Gastroesophageal sphincter (tissue), 3 donors: Measurements from ENCODE around the gene CISD3.

Experiments used
- CTCF ChIP-seq, 4 experiments: fragments of 200-600 bp in 2 of 4; fragments of 450-650 bp in 2 of 4; sonication (generic) in 1 of 4; IDR thresholded peaks; one replicate each; pipeline ENCODE4 v1.5.1; 2017 to 2019; ENCODE audit warnings: antibody characterized with exemption in 4 of 4, mild to moderate bottlenecking in 2 of 4, moderate library complexity in 2 of 4
- EP300 ChIP-seq: sonication (generic); formaldehyde crosslinking; IDR thresholded peaks from one replicate; pipeline ENCODE4 v1.6.1; 2017; ENCODE audit warnings: antibody characterized with exemption, mild to moderate bottlenecking
- POLR2A ChIP-seq, 2 donors: fragments of 450-650 bp; IDR thresholded peaks; one replicate each; pipeline ENCODE4 v1.6.1; 2017; ENCODE audit warnings: antibody characterized with exemption in 2 of 2, mild to moderate bottlenecking in 2 of 2, moderate library complexity in 1 of 2
- POLR2AphosphoS5 ChIP-seq: sonication (generic); formaldehyde crosslinking; IDR thresholded peaks from one replicate; pipeline ENCODE4 v1.6.1; 2017; ENCODE audit warnings: antibody characterized with exemption

- TF ChIP-seq CTCF (IDR thresholded peaks at IDR 0.05) = no peak
- TF ChIP-seq POLR2AphosphoS5 = no peak
- TF ChIP-seq POLR2A (IDR thresholded peaks at IDR 0.05) = no peak
- no peak for TF ChIP-seq EP300
These were observed 8.3 kb upstream of the CISD3 start for GRCh38 chr17:38721802-38722201.
